HFFc6 (cell line): Measurements from ENCODE around the gene NOS3. TPM values are rescaled to one million over a fixed set of nuclear protein-coding genes. Genes with fewer than 3 reads are reported as not detected.

ENCODE experiments used
- DNase-seq: peaks from one replicate; pipeline ENCODE4 v3.0.0-alpha.2; 2018
- H3K27ac Mint-ChIP-seq: 2 replicates; pipeline ENCODE4 v1.8.0; 2020; ENCODE audit warnings: mild to moderate bottlenecking, mixed read lengths
- H3K27me3 Mint-ChIP-seq: 2 replicates; pipeline ENCODE4 v1.8.0; 2021; ENCODE audit warnings: mild to moderate bottlenecking, moderate library complexity, mixed read lengths; ENCODE audit not compliant: insufficient read depth
- H3K36me3 Mint-ChIP-seq: 2 replicates; pipeline ENCODE4 v1.8.0; 2021; ENCODE audit warnings: low read depth, mixed read lengths
- H3K4me1 Mint-ChIP-seq: 2 replicates; pipeline ENCODE4 v1.8.0; 2020; ENCODE audit warnings: low read depth, mixed read lengths
- H3K4me3 Mint-ChIP-seq: 2 replicates; pipeline ENCODE4 v1.8.0; 2020; ENCODE audit warnings: mild to moderate bottlenecking, moderate library complexity, mixed read lengths
- H3K9me3 Mint-ChIP-seq: 2 replicates; pipeline ENCODE4 v1.8.0; 2020; ENCODE audit warnings: mild to moderate bottlenecking, mixed read lengths
- total RNA-seq, 6 experiments: library from RNA; stranded (reverse); fragmentation: NEBNext Ultra II Directional; extraction: Animal tissue kit (Norgen Biotek cat#: 25700); gene quantifications; 2 replicates in 1 of 6; 3 replicates in 5 of 6; pipeline ENCODE4 v1.2.3, GENCODE V29; 2021
- TF ChIP-seq, protein P1 (sequence below): fragments of 200-600 bp; sonication (generic); IDR thresholded peaks from 2 replicates; pipeline ENCODE4 v1.5.0; 2021; ENCODE audit warnings: antibody characterized with exemption, mild to moderate bottlenecking

The NOS3 gene
- total RNA-seq, 6 experiments from 2014 or later = 0.55 to 3.0 (median 2.0) TPM

DNA sequence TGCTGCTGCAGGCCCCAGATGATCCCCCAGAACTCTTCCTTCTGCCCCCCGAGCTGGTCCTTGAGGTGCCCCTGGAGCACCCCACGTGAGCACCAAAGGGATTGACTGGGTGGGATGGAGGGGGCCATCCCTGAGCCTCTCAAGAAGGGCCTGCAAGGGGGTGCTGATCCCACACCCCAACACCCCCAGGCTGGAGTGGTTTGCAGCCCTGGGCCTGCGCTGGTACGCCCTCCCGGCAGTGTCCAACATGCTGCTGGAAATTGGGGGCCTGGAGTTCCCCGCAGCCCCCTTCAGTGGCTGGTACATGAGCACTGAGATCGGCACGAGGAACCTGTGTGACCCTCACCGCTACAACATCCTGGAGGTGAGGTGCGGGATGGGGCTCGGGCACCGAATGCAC lies 8.2 kb downstream of the NOS3 start:
- no peak overlapping the region for H3K27ac Mint-ChIP-seq
- no peak overlapping the region for H3K4me3 Mint-ChIP-seq
- no peaks in the 10 kb centered on the region for H3K9me3 Mint-ChIP-seq
- TF ChIP-seq, protein P1, sequence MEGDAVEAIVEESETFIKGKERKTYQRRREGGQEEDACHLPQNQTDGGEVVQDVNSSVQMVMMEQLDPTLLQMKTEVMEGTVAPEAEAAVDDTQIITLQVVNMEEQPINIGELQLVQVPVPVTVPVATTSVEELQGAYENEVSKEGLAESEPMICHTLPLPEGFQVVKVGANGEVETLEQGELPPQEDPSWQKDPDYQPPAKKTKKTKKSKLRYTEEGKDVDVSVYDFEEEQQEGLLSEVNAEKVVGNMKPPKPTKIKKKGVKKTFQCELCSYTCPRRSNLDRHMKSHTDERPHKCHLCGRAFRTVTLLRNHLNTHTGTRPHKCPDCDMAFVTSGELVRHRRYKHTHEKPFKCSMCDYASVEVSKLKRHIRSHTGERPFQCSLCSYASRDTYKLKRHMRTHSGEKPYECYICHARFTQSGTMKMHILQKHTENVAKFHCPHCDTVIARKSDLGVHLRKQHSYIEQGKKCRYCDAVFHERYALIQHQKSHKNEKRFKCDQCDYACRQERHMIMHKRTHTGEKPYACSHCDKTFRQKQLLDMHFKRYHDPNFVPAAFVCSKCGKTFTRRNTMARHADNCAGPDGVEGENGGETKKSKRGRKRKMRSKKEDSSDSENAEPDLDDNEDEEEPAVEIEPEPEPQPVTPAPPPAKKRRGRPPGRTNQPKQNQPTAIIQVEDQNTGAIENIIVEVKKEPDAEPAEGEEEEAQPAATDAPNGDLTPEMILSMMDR = no peak
- DNase-seq = no peak
- no peaks in the 10 kb centered on the region for H3K36me3 Mint-ChIP-seq
- H3K4me1 Mint-ChIP-seq = no peaks in the 10 kb centered on the region
- peaks cover 19% of the 10 kb centered on the region; the same call in 1 of the 2 replicates for H3K27me3 Mint-ChIP-seq

DNA sequence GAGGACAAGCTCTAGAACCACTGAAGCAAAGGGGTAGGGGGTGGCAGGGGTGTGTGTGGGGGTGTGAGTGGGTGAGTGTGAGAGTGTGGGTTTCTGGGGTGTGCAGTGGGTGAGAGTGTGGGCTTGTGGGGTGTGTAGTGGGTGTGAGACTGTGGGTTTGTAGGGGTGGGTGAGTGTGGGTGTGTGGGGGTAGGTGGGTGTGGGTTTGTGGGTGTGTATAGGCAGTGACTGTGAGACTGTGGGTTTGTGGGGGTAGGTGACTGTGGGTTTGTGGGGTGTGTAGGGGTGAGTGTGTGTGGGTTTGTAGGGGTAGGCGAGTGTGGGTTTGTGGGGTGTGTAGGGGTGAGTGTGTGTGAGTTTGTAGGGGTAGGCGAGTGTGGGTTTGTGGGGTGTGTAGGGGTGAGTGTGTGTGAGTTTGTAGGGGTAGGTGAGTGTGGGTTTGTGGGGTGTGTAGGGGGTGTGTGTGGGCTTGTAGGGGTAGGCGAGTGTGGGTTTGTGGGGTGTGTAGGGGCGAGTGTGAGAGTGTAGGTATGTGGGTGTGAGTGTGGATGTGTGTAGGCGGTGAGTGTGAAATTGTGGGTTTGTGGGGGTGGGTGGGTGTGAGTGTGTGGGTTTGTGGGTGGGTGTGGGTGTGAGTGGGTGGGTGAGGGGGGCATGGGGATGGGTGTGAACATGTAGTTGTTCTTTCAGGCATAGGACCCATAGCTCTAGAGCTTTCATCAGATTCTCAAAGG lies 8.8 kb downstream of the NOS3 start:
- DNase-seq = no peak
- Mint-ChIP-seq H3K4me1 (no peaks in the 10 kb centered on the region), H3K4me3 (no peak overlapping the region), H3K27ac (no peak overlapping the region), H3K9me3 (no peaks in the 10 kb centered on the region), H3K27me3 (peaks cover 19% of the 10 kb centered on the region; the same call in 1 of the 2 replicates), H3K36me3 (no peaks in the 10 kb centered on the region)
- TF ChIP-seq, protein P1 = no peak

DNA sequence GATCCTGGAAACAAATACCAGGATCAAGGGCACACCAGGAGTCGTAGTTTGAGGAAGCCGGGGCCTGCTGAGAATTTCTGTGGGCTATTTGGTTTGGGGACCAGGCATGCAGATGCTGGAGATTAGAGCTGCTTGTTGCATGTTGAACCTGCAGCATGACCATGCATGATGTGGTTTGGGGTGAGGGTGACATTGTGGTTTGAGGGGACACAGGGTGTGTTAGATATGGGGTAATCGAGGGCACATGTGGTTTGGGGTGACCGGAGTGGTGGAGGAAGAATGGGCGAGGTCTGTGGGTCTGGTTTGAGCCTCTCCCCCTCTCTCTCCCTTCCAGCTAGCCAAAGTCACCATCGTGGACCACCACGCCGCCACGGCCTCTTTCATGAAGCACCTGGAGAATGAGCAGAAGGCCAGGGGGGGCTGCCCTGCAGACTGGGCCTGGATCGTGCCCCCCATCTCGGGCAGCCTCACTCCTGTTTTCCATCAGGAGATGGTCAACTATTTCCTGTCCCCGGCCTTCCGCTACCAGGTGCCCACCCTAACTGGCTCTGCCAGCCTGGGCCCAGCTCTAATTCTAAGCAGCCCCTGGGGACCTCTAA lies 10.2 kb downstream of the NOS3 start:
- H3K9me3 Mint-ChIP-seq = no peaks in the 10 kb centered on the region
- no peak for DNase-seq
- H3K36me3 Mint-ChIP-seq = no peaks in the 10 kb centered on the region
- TF ChIP-seq, protein P1 = no peak
- H3K27ac Mint-ChIP-seq = no peak overlapping the region
- no peaks in the 10 kb centered on the region for H3K4me1 Mint-ChIP-seq
- no peak overlapping the region for H3K4me3 Mint-ChIP-seq
- H3K27me3 Mint-ChIP-seq = peaks cover 22% of the 10 kb centered on the region

DNA sequence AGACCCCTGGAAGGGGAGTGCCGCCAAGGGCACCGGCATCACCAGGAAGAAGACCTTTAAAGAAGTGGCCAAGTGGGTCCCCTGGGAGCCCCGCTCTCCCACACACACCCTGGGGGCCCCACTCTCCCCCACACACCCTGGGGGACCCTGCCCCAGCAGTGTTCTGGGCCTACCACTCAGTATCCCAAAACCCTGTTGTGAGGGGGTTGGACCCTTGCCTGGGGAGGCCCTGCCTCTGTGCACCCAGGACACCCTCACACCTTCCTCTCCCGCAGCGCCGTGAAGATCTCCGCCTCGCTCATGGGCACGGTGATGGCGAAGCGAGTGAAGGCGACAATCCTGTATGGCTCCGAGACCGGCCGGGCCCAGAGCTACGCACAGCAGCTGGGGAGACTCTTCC lies 10.7 kb downstream of the NOS3 start:
- H3K9me3 Mint-ChIP-seq = no peaks in the 10 kb centered on the region
- H3K4me3 Mint-ChIP-seq = no peak overlapping the region
- H3K27ac Mint-ChIP-seq = no peak overlapping the region
- no peak for DNase-seq
- peaks cover 27% of the 10 kb centered on the region for H3K27me3 Mint-ChIP-seq
- no peaks in the 10 kb centered on the region for H3K4me1 Mint-ChIP-seq
- TF ChIP-seq, protein P1 = no peak
- H3K36me3 Mint-ChIP-seq = no peaks in the 10 kb centered on the region

DNA sequence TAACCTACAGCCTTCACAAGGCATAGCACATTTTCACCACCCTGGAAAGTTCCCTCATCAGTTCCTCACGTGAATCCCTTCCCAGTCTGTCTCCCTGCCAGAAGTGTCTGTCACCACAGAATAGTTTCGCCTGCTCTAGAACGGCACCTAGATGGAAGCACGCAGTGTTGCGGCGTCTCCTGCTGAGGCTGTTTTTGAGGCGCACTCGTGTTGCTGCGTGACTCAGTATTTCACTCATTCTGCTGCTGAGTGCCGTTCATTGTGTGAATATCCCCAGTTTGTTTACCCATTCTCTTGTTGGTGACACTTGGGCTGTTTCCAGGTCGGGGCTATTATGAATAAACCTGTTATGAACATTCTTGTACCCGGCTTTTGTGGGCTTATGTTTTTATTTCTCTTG lies 12.8 kb downstream of the NOS3 start:
- Mint-ChIP-seq H3K27ac (no peak overlapping the region), H3K36me3 (no peaks in the 10 kb centered on the region), H3K4me1 (no peaks in the 10 kb centered on the region), H3K27me3 (peaks cover 20% of the 10 kb centered on the region), H3K4me3 (no peak overlapping the region), H3K9me3 (no peaks in the 10 kb centered on the region)
- DNase-seq = no peak
- TF ChIP-seq, protein P1 = no peak
